NB4 (cell line): Measurements from ENCODE around the gene RPS21.
"Not testable (repeated sequence)": the region's sequence is repeated elsewhere in the genome, so short reads cannot be mapped to it uniquely, and the experiment has no call there.

Source experiments
- CTCF ChIP-seq: IDR thresholded peaks from one replicate; pipeline ENCODE4 v1.5.1; 2012; ENCODE audit warnings: low read depth, low read length
- MYC ChIP-seq: IDR thresholded peaks from 2 replicates; pipeline ENCODE4 v1.6.1; 2011; ENCODE audit warnings: low read depth, low read length
- POLR2A ChIP-seq: IDR thresholded peaks from 2 replicates; pipeline ENCODE4 v1.6.1; 2011; ENCODE audit warnings: mild to moderate bottlenecking; ENCODE audit not compliant: insufficient read length; ENCODE audit errors: extremely low read depth

- TF ChIP-seq POLR2A, CTCF, MYC: not testable (repeated sequence)
Measured at GRCh38 chr20:62426059-62426348, 39.1 kb downstream of the RPS21 start.
